Activated CD4-positive, alpha-beta memory T cell treated with anti-CD3 and anti-CD28 coated beads for 36 hours (primary cell): ENCODE measurements around the gene BAG2. TPM values are rescaled to one million over a fixed set of nuclear protein-coding genes. Genes with fewer than 3 reads are reported as not detected.

Experiments used
- CTCF ChIA-PET: fragments of 350-600 bp; sonication (Branson Sonifier 250); formaldehyde crosslinking; loops from one replicate; lab custom pipeline; 2021; ENCODE audit warnings: antibody characterized with exemption, inconsistent platforms; lab: Charles Lee
- POLR2A ChIA-PET: fragments of 350-600 bp; sonication (Branson Sonifier 250); formaldehyde crosslinking; loops from one replicate; lab custom pipeline; 2021; ENCODE audit warnings: antibody characterized with exemption; lab: Charles Lee
- DNase-seq: peaks from one replicate; pipeline ENCODE4 v3.0.0-alpha.2; 2020
- H3K27ac Mint-ChIP-seq: one replicate; pipeline ENCODE4 v1.8.0; 2021; ENCODE audit warnings: mixed read lengths
- H3K27me3 Mint-ChIP-seq: one replicate; pipeline ENCODE4 v1.8.0; 2021; ENCODE audit warnings: mixed read lengths
- H3K36me3 Mint-ChIP-seq: one replicate; pipeline ENCODE4 v1.8.0; 2021; ENCODE audit warnings: mixed read lengths
- H3K4me1 Mint-ChIP-seq: one replicate; pipeline ENCODE4 v1.8.0; 2021; ENCODE audit warnings: low read depth, mixed read lengths
- H3K4me3 Mint-ChIP-seq: one replicate; pipeline ENCODE4 v1.8.0; 2021; ENCODE audit warnings: mild to moderate bottlenecking, mixed read lengths
- H3K9me3 Mint-ChIP-seq: one replicate; pipeline ENCODE4 v1.8.0; 2021; ENCODE audit warnings: mixed read lengths
- intact Hi-C: fragments of 100-400 bp; cut with micrococcal nuclease; formaldehyde crosslinking; loops from one replicate; pipeline ENCODE4 v1.15.1; 2023
- total RNA-seq, 2 experiments: library from RNA; stranded (reverse); gene quantifications; one replicate each; pipeline ENCODE4 v1.2.3, GENCODE V29; 2021

Gene BAG2
- total RNA-seq, 2 experiments from 2014 or later, result 6.8 to 7.2 TPM

DNA sequence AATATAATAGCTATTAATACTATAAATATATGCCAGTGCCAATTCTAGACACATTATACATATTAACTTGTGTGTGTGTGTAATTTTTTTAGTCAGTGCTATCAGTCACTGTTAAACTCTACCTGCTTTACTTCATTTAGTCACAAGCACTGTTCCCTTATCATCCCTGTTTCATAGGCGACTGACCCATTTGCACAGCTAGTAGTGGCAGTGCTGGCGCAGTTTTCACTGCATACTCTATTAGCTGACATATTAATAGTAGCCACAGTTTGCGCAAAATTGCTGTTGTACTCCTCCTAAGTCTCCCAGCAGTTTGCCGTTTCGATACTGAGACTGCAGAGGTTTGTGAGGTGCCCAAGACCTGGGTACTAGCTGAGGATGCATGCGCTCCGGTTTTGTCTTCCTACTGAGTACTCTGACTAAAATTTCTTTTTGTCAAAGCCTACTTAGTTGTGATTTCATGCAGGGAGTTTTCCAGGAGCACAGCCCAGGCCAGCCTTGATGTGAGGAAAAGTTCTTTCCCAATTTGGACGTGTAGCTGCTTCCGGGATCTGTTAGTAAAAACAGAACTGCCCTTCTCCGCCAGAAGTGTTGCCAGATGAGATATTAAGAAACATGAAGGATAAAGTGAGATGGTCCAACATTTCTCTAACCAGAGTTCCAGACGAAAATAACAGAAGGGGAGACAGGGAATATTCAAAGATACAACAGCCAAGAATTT is 5.6 kb downstream of the BAG2 start:
- Mint-ChIP-seq H3K4me1 (peaks cover 18% of the 10 kb centered on the region), H3K27ac (no peak overlapping the region), H3K36me3 (peaks cover 4% of the 10 kb centered on the region), H3K9me3 (no peaks in the 10 kb centered on the region), H3K4me3 (no peak overlapping the region), H3K27me3 (no peaks in the 10 kb centered on the region)
- POLR2A ChIA-PET, result interaction anchor here (1.3 kb wide), 1 partner anchor 10 kb away, joined by 3 read pairs; no protein-coding TSS in a partner anchor
- CTCF ChIA-PET, result interaction anchor here (1.0 kb wide), 1 partner anchor 275 kb away, joined by 3 read pairs; no protein-coding TSS in a partner anchor
- DNase-seq, result no peak
- intact Hi-C loops, result no loop called here

DNA sequence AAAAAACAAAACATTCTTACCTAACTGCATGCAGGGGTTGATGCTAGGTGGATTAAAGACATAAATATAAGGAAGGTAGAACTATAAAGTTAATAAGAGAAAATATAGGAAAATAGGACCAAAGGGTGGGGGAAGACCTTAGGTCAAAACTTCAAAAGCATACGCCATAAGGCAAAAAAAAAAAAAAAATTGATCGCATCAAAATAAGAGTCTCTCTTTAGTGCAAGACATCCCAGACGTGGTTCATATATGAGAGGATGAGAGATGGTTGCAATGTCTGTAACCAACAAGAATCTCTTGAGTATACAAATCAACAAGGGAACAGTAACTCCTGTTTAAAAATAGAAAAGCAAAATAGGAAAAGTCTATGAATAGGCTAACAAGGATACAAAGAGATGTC is 8.5 kb downstream of the BAG2 start:
- H3K9me3 Mint-ChIP-seq, result no peaks in the 10 kb centered on the region
- POLR2A ChIA-PET, result no interaction called here
- CTCF ChIA-PET, result no interaction called here
- no peak overlapping the region for H3K4me3 Mint-ChIP-seq
- H3K36me3 Mint-ChIP-seq, result peaks cover 20% of the 10 kb centered on the region
- H3K27ac Mint-ChIP-seq, result no peak overlapping the region
- intact Hi-C loops, result no loop called here
- no peaks in the 10 kb centered on the region for H3K27me3 Mint-ChIP-seq
- peaks cover 6% of the 10 kb centered on the region for H3K4me1 Mint-ChIP-seq
- no peak for DNase-seq

DNA sequence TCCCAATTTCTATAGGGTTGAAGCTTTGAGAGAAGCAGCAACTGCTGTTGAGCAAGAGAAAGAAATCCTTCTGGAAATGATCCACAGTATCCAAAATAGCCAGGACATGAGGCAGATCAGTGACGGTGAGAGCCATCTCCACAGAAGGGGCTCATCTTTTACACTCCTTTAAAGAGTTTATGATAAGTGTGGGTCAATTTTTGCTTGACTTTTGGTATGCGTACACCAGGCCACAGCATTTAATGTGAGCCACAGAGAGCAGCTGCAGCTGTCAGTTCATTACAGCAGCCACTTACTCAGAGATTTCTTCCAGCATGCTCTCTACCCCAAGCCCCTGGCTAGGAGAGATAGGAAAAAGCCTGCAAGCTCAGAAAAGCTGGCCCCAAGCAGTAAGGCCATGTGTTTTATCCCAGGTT is 9.9 kb downstream of the BAG2 start:
- POLR2A ChIA-PET, result no interaction called here
- H3K9me3 Mint-ChIP-seq, result no peaks in the 10 kb centered on the region
- peaks cover 6% of the 10 kb centered on the region for H3K4me1 Mint-ChIP-seq
- H3K36me3 Mint-ChIP-seq, result peaks cover 20% of the 10 kb centered on the region
- no peak overlapping the region for H3K4me3 Mint-ChIP-seq
- no peaks in the 10 kb centered on the region for H3K27me3 Mint-ChIP-seq
- no peak for DNase-seq
- CTCF ChIA-PET, result no interaction called here
- H3K27ac Mint-ChIP-seq, result no peak overlapping the region
- intact Hi-C loops, result no loop called here

DNA sequence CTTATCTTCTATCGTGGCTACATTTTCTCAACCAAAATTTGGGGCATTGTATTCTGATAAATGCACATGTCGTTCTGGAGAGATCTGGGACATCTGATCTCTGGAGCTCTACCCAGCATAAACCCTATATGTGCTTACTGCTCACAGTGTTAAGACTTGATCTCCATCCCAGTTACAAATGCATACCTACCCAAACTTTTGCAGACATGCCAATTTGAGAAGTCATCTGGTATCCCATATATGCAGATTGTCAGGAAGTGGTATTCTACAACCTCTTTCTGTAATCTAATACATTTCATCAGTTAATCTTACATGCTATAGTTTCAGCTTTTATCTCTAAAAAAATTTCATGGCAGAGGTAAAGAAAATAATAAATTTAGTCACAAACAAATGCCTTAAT is 11.2 kb downstream of the BAG2 start:
- CTCF ChIA-PET, result no interaction called here
- Mint-ChIP-seq H3K4me1 (peaks cover under 1% of the 10 kb centered on the region), H3K27ac (no peak overlapping the region), H3K36me3 (peaks cover 22% of the 10 kb centered on the region), H3K4me3 (no peak overlapping the region), H3K9me3 (no peaks in the 10 kb centered on the region), H3K27me3 (no peaks in the 10 kb centered on the region)
- no peak for DNase-seq
- POLR2A ChIA-PET, result interaction anchor here (0.5 kb wide), 1 partner anchor 296 kb away, joined by 4 read pairs; no protein-coding TSS in a partner anchor
- intact Hi-C loops, result no loop called here

DNA sequence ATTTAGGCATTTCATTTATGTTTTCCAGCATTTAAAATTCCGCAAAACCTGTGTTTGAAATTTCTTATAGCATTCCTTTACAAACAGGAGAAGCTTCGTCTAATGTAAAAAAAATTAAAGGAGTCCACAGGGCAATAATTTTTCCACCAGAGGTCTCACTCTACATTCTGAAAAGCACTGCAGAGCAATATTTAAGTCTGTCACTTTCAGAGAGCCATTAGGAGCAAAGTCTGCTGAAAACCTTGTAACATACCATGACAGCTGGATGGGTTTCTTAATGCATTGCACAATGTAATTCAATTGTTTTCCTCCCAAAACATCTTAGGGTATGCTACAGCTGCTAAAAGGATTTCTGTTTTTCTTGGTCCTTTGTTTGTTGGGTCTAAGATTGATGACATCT is 18.0 kb downstream of the BAG2 start:
- Mint-ChIP-seq H3K4me3 (no peak overlapping the region), H3K27me3 (no peaks in the 10 kb centered on the region), H3K9me3 (no peaks in the 10 kb centered on the region), H3K4me1 (no peaks in the 10 kb centered on the region), H3K27ac (no peak overlapping the region), H3K36me3 (peaks cover 9% of the 10 kb centered on the region)
- CTCF ChIA-PET, result interaction anchor here (0.9 to 2.4 kb wide), 4 partner anchors 32 to 134 kb away, joined by 3 to 10 read pairs (median 7); partner anchors contain the start of genes PRIM2 and RAB23
- intact Hi-C loops, result no loop called here
- DNase-seq, result no peak
- POLR2A ChIA-PET, result no interaction called here

DNA sequence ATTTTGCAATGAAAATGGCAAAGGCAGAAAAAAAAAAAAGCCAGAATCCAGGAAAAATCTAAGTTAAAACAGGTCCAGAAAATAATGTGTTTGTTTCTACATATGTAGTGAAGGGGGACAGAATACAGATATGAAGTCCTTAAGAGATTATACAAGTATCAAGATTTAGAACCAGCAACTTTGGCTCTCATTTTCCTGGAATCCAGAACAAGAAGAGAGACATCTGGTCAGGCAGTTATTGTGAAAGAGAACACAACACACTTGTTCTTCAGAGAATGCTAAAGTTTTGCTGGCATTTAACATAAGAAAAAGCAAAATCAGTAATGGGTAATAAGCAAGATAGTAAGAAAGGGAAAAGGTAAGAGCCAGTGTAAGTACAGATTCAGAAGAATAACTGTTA is 21.1 kb downstream of the BAG2 start:
- H3K9me3 Mint-ChIP-seq, result no peaks in the 10 kb centered on the region
- no peak overlapping the region for H3K4me3 Mint-ChIP-seq
- H3K27me3 Mint-ChIP-seq, result no peaks in the 10 kb centered on the region
- ChIA-PET CTCF (no interaction called here), POLR2A (no interaction called here)
- intact Hi-C loops, result no loop called here
- H3K4me1 Mint-ChIP-seq, result no peaks in the 10 kb centered on the region
- H3K36me3 Mint-ChIP-seq, result peaks cover 7% of the 10 kb centered on the region
- H3K27ac Mint-ChIP-seq, result no peak overlapping the region
- no peak for DNase-seq

DNA sequence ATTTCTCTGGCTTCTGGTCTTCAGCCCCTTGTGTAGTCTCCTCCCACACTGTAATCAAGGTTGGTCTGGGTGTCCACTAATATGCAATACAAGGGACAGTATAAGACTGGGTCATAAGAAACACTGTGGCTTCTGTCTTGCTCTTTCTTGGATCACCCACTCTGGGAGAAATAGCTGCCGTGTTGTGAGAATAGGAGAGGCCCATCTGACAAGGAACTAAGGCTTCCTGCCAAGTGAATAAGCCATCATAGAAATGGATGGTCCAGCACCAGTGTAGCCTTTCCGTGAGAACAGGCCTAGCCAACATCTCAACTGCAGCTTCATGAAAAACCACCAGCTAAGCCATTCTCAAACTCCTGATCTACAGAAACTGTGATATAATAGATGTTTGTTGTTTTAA is 23.3 kb downstream of the BAG2 start:
- Mint-ChIP-seq H3K27me3 (no peaks in the 10 kb centered on the region), H3K4me3 (no peak overlapping the region), H3K9me3 (no peaks in the 10 kb centered on the region), H3K36me3 (peaks cover 7% of the 10 kb centered on the region), H3K27ac (no peak overlapping the region), H3K4me1 (no peaks in the 10 kb centered on the region)
- ChIA-PET CTCF (interaction anchor here (0.5 to 1.0 kb wide), 2 partner anchors 120 to 132 kb away, joined by 3 to 4 read pairs; no protein-coding TSS in a partner anchor), POLR2A (no interaction called here)
- DNase-seq, result no peak
- intact Hi-C loops, result no loop called here

DNA sequence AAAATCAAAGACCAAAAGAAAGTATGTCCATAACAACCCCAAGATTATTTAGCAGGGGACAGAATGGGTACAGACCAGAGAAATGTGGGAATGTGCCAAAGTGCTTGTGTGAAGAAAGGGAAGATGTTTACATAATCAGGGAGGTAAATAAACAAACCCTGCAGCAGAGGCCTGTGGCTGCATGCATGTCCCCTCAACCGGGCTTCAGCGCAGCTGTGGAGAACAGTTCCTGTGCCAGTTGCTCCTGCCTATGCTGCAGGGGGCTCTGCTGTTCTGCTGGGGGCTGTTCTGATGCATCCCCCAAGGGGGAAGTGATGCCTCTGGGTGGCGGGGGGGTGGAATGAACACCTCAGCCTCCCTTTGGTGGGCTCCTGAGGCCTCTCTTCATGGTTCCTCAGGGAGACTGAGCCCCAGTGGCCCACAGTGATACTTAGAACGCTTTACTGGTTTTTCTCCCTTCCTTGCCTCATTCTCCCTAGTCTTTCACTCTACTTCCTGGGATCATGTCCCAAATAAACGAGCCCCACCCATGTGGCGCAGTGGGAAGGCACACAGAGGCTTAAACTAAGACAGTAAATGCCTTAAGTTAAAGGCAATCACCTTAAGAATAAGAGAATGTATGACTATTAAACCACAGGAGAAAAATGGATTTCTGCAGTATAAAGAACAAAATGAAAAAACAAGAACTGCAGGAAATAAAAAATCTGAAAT is 27.0 kb downstream of the BAG2 start:
- ChIA-PET POLR2A (interaction anchor here (0.6 kb wide), 1 partner anchor 13 kb away, joined by 5 read pairs; no protein-coding TSS in a partner anchor), CTCF (interaction anchor here (0.6 to 1.2 kb wide), 3 partner anchors 89 to 247 kb away, joined by 3 to 4 read pairs (median 3); no protein-coding TSS in a partner anchor)
- Mint-ChIP-seq H3K4me3 (no peak overlapping the region), H3K27ac (no peak overlapping the region), H3K9me3 (no peaks in the 10 kb centered on the region), H3K4me1 (no peaks in the 10 kb centered on the region), H3K27me3 (no peaks in the 10 kb centered on the region), H3K36me3 (no peaks in the 10 kb centered on the region)
- DNase-seq, result no peak
- intact Hi-C loops, result no loop called here

DNA sequence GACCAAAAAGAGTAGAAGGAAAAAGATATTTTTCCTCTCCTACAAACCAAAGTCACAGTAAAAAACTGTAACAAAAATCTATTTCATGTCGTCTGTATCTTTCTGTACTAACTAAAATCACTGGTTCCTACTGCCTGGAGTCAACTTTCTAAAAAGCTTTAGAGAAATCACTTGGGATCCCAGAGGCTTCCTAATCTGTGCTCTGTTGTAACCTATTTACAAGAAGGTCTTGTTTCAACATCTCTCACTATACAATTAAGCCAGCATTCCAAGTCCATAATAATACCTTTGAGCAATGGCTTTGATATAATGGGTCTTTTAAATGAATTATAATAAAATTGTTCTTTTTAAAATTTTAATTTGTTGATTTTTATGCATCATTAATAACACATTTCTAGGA is 29.6 kb downstream of the BAG2 start:
- Mint-ChIP-seq H3K27me3 (no peaks in the 10 kb centered on the region), H3K4me3 (no peak overlapping the region), H3K36me3 (no peaks in the 10 kb centered on the region), H3K9me3 (no peaks in the 10 kb centered on the region), H3K4me1 (peaks cover 5% of the 10 kb centered on the region), H3K27ac (no peak overlapping the region)
- POLR2A ChIA-PET, result interaction anchor here (1.2 kb wide), 1 partner anchor 34 kb away, joined by 3 read pairs; no protein-coding TSS in a partner anchor
- CTCF ChIA-PET, result interaction anchor here (0.7 to 1.6 kb wide), 2 partner anchors 115 to 298 kb away, joined by 3 to 4 read pairs; partner anchors contain the start of gene PRIM2
- intact Hi-C loops, result no loop called here
- no peak for DNase-seq

DNA sequence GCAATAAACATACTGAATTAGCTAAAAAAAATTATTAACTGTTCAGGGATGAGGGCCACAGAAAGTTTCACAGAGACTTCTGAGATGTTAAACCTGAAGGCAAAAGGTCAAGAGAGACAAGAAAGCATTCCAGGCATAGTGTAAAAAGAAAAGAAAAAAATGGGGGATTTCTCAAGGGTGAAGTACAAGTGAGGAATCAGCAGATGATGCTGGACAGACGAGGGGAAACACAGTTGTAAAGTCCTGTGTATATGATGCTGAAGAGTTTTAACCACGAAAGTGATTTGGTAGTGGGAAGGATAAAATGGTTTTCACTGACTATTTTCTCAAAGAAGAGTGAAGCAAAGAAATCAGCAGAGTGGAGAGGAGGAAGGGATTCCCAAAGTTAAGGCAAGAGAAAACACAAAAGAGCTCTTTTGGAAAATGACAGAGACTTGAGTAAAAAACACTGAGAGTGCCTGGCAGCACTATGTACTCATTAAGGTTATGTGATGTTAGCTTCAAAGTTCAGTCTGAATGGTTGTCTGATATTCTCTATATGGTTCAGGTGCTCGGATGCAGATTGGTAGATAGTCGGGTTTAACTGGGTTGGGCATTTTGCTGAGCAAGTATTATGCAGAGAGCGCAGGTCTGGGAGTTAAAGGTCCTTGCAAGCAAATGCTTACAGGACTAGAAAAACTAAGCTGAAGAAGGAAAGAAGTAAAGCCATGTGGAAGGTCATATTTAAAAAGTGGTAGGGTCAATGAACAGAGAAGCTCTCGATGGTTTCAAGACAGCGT is 33.6 kb downstream of the BAG2 start:
- H3K9me3 Mint-ChIP-seq, result no peaks in the 10 kb centered on the region
- POLR2A ChIA-PET, result no interaction called here
- no peak overlapping the region for H3K4me3 Mint-ChIP-seq
- no peak for DNase-seq
- peaks cover 16% of the 10 kb centered on the region for H3K4me1 Mint-ChIP-seq
- H3K36me3 Mint-ChIP-seq, result no peaks in the 10 kb centered on the region
- CTCF ChIA-PET, result no interaction called here
- intact Hi-C loops, result loop anchor here (2.0 kb wide), 1 partner anchor 15 kb away; no protein-coding TSS in a partner anchor
- no peaks in the 10 kb centered on the region for H3K27me3 Mint-ChIP-seq
- no peak overlapping the region for H3K27ac Mint-ChIP-seq

DNA sequence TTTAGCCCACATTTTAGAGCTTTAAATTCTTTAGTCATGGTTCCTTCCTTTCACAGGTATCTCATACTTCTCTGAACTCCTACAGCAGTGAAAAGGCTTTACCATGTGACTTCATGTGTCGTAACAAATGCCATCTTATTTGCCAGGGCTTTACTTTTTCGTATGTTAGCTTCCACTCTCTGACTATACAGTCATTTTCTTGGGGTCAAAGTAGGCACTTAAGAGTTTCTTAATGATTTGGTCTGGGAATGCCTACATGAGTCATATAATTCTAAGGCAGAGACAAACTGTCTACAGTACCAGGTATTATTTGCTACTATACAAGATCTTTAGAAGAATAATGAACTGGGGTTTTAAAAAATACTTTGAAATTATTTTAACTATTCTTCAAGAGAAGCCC is 35.0 kb downstream of the BAG2 start:
- H3K9me3 Mint-ChIP-seq, result no peaks in the 10 kb centered on the region
- DNase-seq, result no peak
- no peaks in the 10 kb centered on the region for H3K27me3 Mint-ChIP-seq
- ChIA-PET CTCF (interaction anchor here (1.4 kb wide), 1 partner anchor 110 kb away, joined by 5 read pairs; no protein-coding TSS in a partner anchor), POLR2A (interaction anchor here (1.0 to 1.4 kb wide), 3 partner anchors 15 to 254 kb away, joined by 3 to 4 read pairs (median 3); partner anchors contain the start of genes BAG2 and RAB23)
- no peaks in the 10 kb centered on the region for H3K36me3 Mint-ChIP-seq
- peaks cover 16% of the 10 kb centered on the region for H3K4me1 Mint-ChIP-seq
- no peak overlapping the region for H3K4me3 Mint-ChIP-seq
- intact Hi-C loops, result loop anchor here (2.0 kb wide), 1 partner anchor 14 kb away; no protein-coding TSS in a partner anchor
- no peak overlapping the region for H3K27ac Mint-ChIP-seq
